ENCODE measurements around the gene C6orf132.

DNA sequence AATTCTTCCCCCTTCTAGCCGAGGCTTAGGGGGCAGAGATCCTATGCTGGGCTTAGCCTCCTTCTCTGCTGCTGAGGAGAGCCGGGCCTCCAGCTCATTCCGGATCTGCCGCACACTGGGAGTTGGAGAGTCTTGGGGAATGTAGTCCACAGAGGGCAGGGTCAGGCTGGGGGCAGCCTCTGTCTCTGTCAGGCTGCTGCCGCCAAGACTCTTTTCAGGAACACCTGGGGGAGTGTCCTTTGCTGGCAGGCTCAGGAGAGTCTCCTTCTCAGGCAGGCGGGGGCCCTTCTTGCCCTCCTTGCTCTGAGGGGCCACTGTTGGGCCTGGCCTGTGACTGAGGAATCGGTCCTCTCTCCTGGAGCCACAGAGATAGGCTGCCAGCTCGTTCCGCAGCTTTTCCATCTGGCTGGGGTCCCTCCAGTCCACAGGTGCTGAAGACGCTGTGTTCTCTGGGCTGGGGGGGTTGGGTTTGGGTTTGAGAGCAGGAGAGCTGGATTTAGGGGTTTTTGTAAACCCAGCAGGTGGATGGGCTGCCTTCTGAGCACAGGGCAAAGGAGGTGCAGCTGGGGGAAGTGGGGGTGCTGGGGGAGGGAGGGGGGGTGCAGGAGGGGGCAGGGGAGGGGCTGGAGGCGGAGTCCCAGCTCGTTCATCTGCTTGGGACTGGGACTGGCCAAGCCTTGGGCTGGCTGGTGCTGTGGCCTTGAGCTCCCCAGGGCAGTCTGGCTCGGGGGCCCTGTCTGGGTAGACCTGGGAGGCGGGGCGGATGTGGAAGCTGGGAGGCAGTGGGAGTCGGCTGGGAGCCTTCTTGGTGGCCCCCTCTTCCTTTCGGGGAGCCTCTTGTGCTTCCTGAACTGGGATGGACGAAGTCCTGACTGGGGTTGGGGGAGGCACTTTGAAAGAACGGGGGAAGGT is 36.1 kb downstream of the C6orf132 start:
- no peak for TF ChIP-seq ZNF146 (tag by site-specific recombination; IDR thresholded peaks at IDR 0.05)
- TF ChIP-seq ZNF580 (tag by site-specific recombination; IDR thresholded peaks at IDR 0.05): no peak
- TF ChIP-seq, protein P1, sequence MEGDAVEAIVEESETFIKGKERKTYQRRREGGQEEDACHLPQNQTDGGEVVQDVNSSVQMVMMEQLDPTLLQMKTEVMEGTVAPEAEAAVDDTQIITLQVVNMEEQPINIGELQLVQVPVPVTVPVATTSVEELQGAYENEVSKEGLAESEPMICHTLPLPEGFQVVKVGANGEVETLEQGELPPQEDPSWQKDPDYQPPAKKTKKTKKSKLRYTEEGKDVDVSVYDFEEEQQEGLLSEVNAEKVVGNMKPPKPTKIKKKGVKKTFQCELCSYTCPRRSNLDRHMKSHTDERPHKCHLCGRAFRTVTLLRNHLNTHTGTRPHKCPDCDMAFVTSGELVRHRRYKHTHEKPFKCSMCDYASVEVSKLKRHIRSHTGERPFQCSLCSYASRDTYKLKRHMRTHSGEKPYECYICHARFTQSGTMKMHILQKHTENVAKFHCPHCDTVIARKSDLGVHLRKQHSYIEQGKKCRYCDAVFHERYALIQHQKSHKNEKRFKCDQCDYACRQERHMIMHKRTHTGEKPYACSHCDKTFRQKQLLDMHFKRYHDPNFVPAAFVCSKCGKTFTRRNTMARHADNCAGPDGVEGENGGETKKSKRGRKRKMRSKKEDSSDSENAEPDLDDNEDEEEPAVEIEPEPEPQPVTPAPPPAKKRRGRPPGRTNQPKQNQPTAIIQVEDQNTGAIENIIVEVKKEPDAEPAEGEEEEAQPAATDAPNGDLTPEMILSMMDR (tag by site-specific recombination; IDR thresholded peaks at IDR 0.05): no peak
- TF ChIP-seq ZEB2 (tag by site-specific recombination; IDR thresholded peaks at IDR 0.05): no peak
- TF ChIP-seq, protein P2, sequence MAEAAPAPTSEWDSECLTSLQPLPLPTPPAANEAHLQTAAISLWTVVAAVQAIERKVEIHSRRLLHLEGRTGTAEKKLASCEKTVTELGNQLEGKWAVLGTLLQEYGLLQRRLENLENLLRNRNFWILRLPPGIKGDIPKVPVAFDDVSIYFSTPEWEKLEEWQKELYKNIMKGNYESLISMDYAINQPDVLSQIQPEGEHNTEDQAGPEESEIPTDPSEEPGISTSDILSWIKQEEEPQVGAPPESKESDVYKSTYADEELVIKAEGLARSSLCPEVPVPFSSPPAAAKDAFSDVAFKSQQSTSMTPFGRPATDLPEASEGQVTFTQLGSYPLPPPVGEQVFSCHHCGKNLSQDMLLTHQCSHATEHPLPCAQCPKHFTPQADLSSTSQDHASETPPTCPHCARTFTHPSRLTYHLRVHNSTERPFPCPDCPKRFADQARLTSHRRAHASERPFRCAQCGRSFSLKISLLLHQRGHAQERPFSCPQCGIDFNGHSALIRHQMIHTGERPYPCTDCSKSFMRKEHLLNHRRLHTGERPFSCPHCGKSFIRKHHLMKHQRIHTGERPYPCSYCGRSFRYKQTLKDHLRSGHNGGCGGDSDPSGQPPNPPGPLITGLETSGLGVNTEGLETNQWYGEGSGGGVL (tag by site-specific recombination; IDR thresholded peaks at IDR 0.05): no peak
- no peak for TF ChIP-seq ZNF600 (tag by site-specific recombination; IDR thresholded peaks at IDR 0.05)
- TF ChIP-seq ZNF785 (tag by site-specific recombination; IDR thresholded peaks at IDR 0.05): no peak
- TF ChIP-seq ZNF610 (tag by site-specific recombination; IDR thresholded peaks at IDR 0.05; ENCODE audit: borderline replicate concordance): no peak
